OCI-LY3 (cell line): Measurements from ENCODE around the gene POLQ.

Experiments used
- H2AFZ ChIP-seq: fragments of 200-600, 300-600 bp; shearing (Covaris generic); 2 replicates; pipeline ENCODE4 v1.6.0; 2014; ENCODE audit warnings: antibody characterized with exemption, low read depth, low read length
- H3K27ac ChIP-seq: fragments of 200-600, 300-600 bp; sonication (generic); 2 replicates; pipeline ENCODE4 v1.5.1; 2014; ENCODE audit warnings: mild to moderate bottlenecking, low read length, moderate library complexity, mixed read lengths
- H3K27me3 ChIP-seq: fragments of 200-600, 300-600 bp; sonication (generic); 2 replicates; pipeline ENCODE4 v1.6.1; 2014; ENCODE audit warnings: low read depth, low read length, mixed read lengths
- H3K36me3 ChIP-seq: fragments of 200-600, 300-600 bp; sonication (generic); replicated peaks from 2 replicates; pipeline ENCODE3; 2014; ENCODE audit warnings: low read depth, low read length, mixed read lengths
- H3K4me1 ChIP-seq: fragments of 300-600, 200-600 bp; sonication (generic); 2 replicates; pipeline ENCODE4 v1.6.1; 2014; ENCODE audit warnings: low read length, mixed read lengths
- H3K4me2 ChIP-seq: fragments of 200-600, 300-600 bp; sonication (generic); 2 replicates; pipeline ENCODE4 v1.6.1; 2014; ENCODE audit warnings: low read length, mixed read lengths
- H3K4me3 ChIP-seq: fragments of 300-600, 200-600 bp; sonication (generic); 2 replicates; pipeline ENCODE4 v1.5.1; 2014; ENCODE audit warnings: antibody characterized with exemption, mild to moderate bottlenecking, low read length, moderate library complexity
- H3K79me2 ChIP-seq: fragments of 300-600, 200-600 bp; shearing (Covaris generic); 2 replicates; pipeline ENCODE4 v1.6.1; 2014; ENCODE audit warnings: mild to moderate bottlenecking, low read length, mixed read lengths
- H3K9ac ChIP-seq: fragments of 300-600, 200-600 bp; shearing (Covaris generic); 2 replicates; pipeline ENCODE4 v1.6.0; 2014; ENCODE audit warnings: mild to moderate bottlenecking, low read length, moderate library complexity
- H3K9me3 ChIP-seq: fragments of 200-600, 300-600 bp; shearing (Covaris generic); 2 replicates; pipeline ENCODE4 v1.6.1; 2014; ENCODE audit warnings: low read length, mixed read lengths; ENCODE audit not compliant: insufficient read depth
- H4K20me1 ChIP-seq: fragments of 200-600, 300-600 bp; sonication (generic); 2 replicates; pipeline ENCODE4 v1.6.1; 2016; ENCODE audit warnings: low read length, mixed read lengths; ENCODE audit not compliant: insufficient read depth
- CTCF ChIP-seq: fragments of 200-600, 300-600 bp; sonication (generic); IDR thresholded peaks from 2 replicates; pipeline ENCODE4 v1.5.1; 2014; ENCODE audit warnings: antibody characterized with exemption, low read length, low read depth
- EZH2phosphoT487 ChIP-seq: fragments of 200-600 bp; shearing (Covaris generic); IDR thresholded peaks from 2 replicates; pipeline ENCODE4 v1.6.1; 2018; ENCODE audit warnings: antibody characterized with exemption, mixed run types, low read depth

The POLQ gene

GRCh38 chr3:121418182-121418581 is 127.6 kb downstream of the POLQ start:
- no peak overlapping the region for H3K9ac ChIP-seq
- no peaks in the 10 kb centered on the region for H3K27me3 ChIP-seq
- H3K79me2 ChIP-seq = no peaks in the 10 kb centered on the region
- H3K4me2 ChIP-seq = no peak overlapping the region
- no peak overlapping the region for H2AFZ ChIP-seq
- no peaks in the 10 kb centered on the region for H4K20me1 ChIP-seq
- H3K9me3 ChIP-seq = no peaks in the 10 kb centered on the region
- TF ChIP-seq EZH2phosphoT487 (no peak), CTCF (no peak)
- peaks cover 10% of the 10 kb centered on the region for H3K36me3 ChIP-seq
- H3K4me3 ChIP-seq = no peak overlapping the region
- H3K27ac ChIP-seq = no peak overlapping the region
- no peaks in the 10 kb centered on the region for H3K4me1 ChIP-seq

- no peak overlapping the region for H3K9ac ChIP-seq
These were observed 130.9 kb downstream of the POLQ start for GRCh38 chr3:121414924-121415323.

GRCh38 chr3:121411523-121411922 is 134.3 kb downstream of the POLQ start:
- no peak overlapping the region for H3K4me2 ChIP-seq

More at GRCh38 chr3:121414924-121415323, 130.9 kb downstream of the POLQ start:
- Histone ChIP-seq H3K79me2 (no peaks in the 10 kb centered on the region), H3K4me2 (no peak overlapping the region), H3K4me3 (no peak overlapping the region), H3K9me3 (no peaks in the 10 kb centered on the region), H3K27me3 (no peaks in the 10 kb centered on the region), H4K20me1 (no peaks in the 10 kb centered on the region), H2AFZ (no peak overlapping the region), H3K27ac (no peak overlapping the region), H3K4me1 (no peaks in the 10 kb centered on the region), H3K36me3 (peaks cover 11% of the 10 kb centered on the region)
- TF ChIP-seq EZH2phosphoT487 (no peak), CTCF (no peak)

GRCh38 chr3:121405631-121406030 is 140.2 kb downstream of the POLQ start:
- Histone ChIP-seq H3K36me3 (no peaks in the 10 kb centered on the region), H4K20me1 (no peaks in the 10 kb centered on the region), H3K4me1 (peaks cover 3% of the 10 kb centered on the region; the same call in 1 of the 2 replicates), H3K9me3 (no peaks in the 10 kb centered on the region), H3K9ac (no peak overlapping the region), H3K4me3 (no peak overlapping the region), H3K27me3 (no peaks in the 10 kb centered on the region), H3K27ac (no peak overlapping the region), H3K79me2 (no peaks in the 10 kb centered on the region), H2AFZ (no peak overlapping the region), H3K4me2 (no peak overlapping the region)
- TF ChIP-seq CTCF (no peak), EZH2phosphoT487 (no peak)

More at GRCh38 chr3:121411523-121411922, 134.3 kb downstream of the POLQ start:
- Histone ChIP-seq H3K4me3 (no peak overlapping the region), H3K9ac (no peak overlapping the region), H4K20me1 (no peaks in the 10 kb centered on the region), H3K9me3 (no peaks in the 10 kb centered on the region), H3K4me1 (no peaks in the 10 kb centered on the region), H3K27me3 (no peaks in the 10 kb centered on the region), H3K79me2 (no peaks in the 10 kb centered on the region), H3K36me3 (peaks cover 3% of the 10 kb centered on the region), H3K27ac (no peak overlapping the region), H2AFZ (no peak overlapping the region)
- TF ChIP-seq CTCF (no peak), EZH2phosphoT487 (no peak)
